Hematopoietic multipotent progenitor cell treated with erythropoietin and hydrocortisone succinate and interleukin-3 and kit ligand, for 17 days (in vitro differentiated cells): ENCODE results near the gene DNMBP.
"Not testable (repeated sequence)": the region's sequence is repeated elsewhere in the genome, so short reads cannot be mapped to it uniquely, and the experiment has no call there.

ENCODE experiments used
- DNase-seq: peaks from one replicate; pipeline ENCODE4 v3.0.0-alpha.2; 2015; ENCODE audit warnings: low spot score

Gene DNMBP

DNA sequence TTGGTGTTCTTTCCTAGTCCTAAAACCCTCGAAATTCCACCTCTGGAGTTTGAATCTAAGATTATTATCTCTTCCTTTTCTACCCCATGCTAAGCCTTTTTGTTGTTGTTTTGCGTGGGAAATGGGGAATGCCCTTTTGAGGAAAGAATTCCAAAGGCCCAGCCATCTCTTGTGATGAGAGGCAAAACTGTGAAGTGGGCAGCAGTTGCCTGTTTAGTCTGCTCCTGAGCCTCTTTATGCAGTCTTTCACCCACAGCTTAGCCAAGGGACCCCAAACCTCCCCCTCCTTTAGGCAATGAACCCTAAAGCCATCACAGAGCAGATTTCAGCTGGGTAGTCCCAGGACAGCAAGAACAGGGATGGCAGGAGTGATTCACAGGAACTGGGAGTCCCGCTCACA lies 95.5 kb downstream of the DNMBP start:
- DNase-seq: no peak

DNA sequence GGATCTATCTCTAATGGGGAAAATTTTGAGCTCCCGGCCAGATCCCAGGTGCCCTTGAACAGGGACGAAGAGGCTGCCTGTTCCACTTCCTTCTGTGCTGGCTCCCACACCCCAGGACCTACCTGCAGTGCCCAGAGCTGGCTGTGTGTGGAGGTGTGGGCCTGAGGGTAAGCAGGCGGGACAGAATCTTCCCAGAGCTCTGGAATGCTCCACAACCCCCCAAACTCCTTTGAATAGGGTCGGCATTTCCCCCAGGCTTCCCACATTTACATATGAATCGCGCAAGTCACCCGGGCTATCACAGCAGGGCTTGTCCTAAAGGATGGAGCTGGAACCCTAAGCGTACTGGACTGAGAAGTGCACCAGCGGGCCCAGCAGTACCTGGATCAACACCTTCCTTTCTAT lies 95.9 kb downstream of the DNMBP start:
- DNase-seq: no peak

DNA sequence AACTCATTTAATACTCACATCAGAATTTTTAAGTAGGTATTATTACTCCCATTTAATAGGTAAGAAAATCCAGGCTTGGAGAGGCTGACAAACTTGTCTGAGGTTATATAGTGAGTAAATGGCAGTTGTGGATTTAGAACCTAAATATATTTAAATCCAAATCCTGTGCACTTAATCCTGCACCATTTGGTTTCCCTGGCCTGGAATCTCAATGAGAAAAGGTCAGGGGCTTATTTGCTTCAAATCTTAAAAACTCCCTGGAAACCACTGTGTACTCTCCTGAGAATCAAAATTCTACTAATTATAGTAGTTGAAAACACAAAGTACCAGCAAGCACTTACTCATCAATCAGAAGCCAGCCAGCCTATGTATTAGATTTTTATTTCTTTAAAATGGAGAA lies 97.7 kb downstream of the DNMBP start:
- DNase-seq: no peak

DNA sequence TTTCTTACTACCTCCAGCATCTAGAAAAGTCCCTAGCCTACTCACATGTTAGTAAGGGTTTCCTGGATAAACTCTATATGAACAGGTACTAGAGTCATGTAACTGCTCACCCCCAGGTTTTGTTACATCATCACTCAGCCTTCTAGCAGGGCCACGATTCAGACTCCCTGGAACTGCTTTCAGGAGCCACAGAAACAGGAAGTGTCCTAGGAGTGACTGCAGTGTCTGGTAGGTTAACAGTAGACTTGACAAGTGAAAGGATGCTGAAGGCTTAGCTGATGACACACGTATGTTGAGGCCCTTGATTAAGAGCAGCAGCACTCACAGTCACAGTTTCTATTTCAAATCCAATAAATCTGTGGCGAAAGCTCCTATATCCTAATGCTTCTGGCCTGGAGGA lies 101.2 kb downstream of the DNMBP start:
- no peak for DNase-seq

DNA sequence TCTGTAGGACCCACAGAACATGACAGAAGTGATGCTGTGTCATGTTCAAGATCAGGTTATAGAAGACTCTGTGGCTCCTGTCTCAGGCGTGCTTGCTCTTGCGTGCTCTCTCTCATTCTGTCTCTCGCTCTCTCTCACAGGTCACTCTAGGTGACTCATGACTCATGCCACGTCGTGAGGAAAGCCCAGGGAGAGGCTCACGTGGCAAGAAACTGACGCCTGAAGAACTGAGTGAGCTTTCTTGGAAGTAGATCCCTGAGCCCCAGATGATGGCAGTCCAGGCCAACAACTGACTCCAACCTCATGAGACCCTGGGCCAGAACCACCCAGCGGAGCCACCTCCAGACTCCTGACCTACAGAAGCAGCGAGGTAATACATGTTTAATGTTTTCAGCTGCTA lies 103.3 kb downstream of the DNMBP start:
- DNase-seq: no peak

DNA sequence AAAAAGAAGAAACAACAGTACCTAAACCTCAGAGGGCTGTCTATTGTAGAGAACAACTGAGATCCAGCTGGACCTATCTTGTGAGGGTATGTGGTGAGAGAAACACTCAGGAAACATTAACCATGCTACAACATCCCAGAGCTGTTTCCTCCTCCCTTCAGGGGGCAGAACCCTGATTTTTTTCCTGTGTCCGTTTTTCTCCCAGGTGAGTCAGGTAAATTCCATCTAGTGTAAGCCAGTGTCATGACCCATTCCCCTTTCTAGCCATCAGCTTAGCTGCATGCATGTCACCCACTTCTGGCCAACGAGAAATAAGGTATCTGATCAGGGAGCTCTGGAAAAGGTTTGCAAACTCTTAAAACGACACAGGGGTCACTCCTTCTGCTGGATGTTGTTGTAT lies 103.8 kb downstream of the DNMBP start:
- DNase-seq: no peak

DNA sequence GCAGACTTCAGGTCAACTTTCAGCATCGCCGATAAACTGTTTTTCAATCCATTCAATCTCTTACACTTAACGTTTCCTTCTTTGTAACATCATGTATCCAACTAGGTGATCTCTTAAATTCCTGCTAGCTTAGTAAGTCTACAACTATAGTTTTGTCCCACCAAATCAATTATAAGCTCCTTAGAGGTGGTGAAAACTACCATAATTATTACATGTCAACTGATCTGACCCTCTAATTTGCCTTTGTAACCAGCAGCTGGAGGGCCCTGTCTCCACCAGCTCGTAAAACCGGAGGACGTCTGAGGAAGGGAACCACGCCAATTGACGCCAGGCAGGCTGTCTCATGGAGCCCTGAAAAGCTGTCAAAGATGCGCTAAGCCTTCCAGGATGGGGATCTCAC lies 113.9 kb downstream of the DNMBP start:
- DNase-seq: no peak

DNA sequence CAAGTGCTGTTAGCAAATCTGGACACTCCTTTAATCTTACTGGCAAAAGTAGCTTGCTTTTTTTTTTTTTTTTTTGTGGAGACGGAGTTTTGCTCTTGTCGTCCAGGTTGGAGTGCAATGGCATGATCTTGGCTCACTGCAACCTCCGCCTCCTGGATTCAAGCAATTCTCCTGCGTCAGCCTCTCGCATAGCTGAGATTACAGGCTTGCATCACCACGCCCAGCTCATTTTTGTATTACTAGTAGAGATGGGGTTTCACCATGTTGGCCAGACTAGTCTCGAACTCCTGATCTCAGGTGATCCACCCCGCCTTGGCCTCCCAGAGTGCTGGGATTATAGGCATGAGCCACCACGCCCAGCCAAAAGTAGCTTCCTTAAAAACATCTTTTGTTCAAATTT lies 114.7 kb downstream of the DNMBP start:
- DNase-seq: not testable (repeated sequence)

DNA sequence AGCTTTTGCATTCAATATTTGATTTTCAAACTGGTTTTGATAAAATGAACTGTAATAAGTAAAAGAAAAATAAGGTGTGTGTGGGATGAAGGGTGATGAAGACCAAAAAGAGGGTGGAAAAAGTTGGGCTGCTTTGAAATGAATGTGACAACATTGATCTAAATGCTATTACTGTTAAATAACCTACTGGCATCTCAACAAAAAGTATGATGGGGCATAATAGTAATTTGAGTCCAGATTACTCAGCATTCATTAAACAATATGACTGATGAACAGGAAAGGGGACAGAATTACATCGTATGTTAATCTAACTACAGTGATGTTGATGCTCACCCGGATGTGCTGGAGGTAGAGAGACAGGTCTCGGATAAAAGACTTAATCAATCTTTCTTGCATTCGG lies 115.1 kb downstream of the DNMBP start:
- no peak for DNase-seq

DNA sequence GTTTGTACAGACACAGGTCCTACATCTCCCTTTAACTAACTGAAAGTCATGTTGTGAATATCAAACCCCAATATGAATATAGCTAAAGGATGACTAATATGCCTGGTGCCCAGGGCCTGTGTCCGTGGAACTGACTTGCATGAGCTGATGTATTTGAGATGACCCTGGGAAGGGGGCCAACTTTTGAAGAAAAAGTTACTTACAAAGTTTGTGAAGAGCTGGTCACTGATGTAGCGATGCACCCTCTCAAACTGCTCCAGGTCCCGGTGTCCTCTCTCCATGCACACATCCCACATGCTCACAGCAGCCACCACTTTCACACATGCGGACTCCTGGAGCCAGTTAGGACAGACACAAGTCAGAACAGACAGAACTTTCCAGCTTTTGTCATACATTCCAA lies 121.1 kb downstream of the DNMBP start:
- no peak for DNase-seq

DNA sequence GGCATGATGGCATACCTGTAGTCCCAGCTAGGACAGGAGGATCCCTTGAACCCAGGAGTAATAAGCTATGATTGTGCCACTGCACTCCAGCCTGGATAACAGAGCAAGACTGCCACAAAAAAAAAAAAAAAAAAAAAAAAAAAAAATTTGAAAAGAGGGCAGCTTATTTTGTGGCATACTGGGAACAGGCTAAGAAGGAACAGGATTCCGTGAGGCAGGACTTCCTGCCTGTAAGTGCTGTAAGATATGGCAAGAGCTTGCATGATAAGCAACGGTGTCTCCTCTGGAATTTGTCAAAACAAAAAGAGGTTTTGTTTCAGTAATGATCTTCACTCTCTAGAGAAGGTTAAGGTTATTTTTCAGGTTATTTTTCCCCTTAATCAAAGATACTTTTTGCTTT lies 126.2 kb downstream of the DNMBP start:
- no peak for DNase-seq

DNA sequence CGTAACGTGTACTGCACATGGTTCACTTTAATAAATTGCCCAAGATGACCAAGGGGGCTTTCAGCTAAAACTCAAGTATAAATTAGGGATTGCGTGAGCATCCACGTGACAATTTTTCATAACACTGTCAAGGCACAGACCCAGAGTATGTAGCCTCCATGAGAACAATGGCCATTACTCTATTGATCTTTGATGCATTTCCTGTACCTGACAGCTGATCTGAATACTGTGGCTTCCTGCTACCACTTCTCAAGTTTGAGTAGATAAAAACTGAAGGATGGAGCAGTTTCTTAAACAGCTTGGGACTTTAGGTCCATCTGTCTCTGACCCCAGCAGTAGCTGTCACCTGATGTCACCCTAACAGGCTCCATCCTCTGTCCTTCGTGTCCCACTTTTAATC lies 128.4 kb downstream of the DNMBP start:
- no peak for DNase-seq

DNA sequence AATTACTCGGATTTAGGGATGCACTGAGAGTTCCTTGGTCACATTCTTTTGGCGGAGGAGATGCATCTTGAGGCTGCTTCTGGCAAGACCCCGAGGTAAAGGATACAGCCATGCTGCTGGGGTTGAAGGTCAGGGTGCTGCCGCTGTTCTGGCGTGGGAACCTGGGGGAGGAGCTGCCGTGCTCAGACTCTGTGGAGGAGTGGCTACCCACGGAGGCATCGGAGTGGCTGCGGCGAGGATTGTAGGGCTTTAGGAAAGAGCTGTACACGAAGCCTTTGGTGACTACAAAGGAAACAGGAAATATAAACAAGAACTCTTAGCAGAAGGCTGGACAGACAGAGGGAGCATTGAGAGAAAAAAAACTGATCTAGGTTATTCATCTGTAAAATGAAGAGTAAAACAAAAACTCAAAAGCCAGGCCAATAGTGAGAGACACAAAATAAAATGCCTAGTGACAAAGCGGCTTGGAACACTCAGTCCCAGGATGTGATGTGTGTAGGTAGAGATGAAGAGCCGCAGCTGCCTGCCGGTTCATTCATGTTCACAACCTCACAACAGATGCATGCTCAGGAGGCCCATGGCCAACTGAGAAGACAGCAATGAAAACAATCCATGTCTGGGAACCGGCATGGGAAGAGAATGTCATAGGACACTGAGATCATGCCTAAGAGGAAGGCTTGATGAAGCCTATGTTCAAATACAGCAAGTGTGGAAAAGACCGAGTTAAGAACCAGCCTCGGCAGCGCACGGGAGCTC lies 129.5 kb downstream of the DNMBP start:
- no peak for DNase-seq

DNA sequence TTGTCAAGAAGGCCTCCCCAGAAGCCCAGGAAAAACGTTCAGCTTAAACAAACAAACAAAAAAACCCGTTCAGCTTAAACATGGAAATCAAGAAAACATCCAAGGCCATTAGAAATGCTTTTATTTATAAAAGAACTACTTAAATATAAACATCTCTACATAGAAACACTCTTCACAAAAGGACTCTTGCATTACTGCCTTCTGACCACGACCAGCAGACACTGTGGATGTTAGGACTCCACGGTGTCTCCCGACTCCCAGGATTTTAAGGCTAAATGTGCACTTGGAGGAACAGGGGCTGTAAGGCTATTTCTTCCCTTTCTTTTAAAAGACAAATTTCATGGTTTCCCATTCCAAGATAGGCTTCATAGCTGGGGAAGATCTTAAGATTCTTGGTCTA lies 134.3 kb downstream of the DNMBP start:
- DNase-seq: no peak

DNA sequence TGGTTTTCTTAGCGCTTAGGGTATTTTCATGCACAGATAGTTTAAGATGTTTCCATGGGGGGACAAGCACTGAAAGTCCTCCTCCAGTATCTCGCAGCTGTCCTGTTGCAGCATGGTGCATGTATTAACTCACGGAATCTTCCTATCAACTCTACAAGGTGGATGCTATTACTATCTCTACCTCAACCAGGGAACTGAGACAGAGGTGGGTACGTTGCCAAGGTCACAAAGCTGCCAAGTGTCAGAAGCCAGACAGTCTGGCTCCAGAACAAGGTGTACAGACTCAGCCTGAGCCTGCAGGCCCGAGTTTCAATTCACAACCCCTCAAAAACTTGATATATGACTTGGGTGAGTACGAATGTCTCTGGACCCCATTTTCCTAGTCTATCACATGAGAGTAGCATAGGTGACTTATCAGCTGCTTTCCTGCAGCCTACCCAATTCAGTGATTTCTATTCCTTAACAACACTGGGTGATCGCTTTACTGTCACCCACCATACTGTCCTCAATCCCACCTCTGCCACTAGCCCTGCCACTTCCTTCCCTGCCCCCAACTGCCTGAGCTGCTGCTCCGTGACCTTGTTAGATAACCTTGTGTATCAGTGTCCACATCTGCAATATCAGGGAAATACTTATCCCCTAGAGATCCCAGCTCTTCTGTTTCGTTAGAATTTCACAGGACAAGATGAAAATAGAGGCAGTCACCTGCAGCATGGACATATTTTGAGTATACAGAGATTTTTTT lies 135.2 kb downstream of the DNMBP start:
- DNase-seq: no peak

DNA sequence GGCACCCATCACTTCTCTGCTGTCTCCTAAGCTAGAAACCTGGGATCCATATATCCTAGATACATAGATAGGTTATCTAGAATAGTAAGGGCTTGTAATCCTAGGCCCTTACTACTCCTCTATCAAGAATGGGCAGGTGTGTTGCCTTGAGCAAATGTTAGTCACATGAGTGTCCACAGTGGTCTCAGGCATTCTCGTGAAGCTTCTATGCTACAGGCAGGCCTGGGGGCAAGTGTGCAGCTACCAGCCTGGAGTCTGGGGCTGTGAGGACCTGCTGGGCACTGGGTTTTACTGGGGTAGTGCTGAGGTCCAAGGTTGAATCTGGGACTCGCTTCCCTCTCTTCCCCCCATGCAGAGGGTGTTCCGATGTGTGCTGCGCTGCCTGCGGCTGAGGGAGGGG lies 135.9 kb downstream of the DNMBP start:
- no peak for DNase-seq

DNA sequence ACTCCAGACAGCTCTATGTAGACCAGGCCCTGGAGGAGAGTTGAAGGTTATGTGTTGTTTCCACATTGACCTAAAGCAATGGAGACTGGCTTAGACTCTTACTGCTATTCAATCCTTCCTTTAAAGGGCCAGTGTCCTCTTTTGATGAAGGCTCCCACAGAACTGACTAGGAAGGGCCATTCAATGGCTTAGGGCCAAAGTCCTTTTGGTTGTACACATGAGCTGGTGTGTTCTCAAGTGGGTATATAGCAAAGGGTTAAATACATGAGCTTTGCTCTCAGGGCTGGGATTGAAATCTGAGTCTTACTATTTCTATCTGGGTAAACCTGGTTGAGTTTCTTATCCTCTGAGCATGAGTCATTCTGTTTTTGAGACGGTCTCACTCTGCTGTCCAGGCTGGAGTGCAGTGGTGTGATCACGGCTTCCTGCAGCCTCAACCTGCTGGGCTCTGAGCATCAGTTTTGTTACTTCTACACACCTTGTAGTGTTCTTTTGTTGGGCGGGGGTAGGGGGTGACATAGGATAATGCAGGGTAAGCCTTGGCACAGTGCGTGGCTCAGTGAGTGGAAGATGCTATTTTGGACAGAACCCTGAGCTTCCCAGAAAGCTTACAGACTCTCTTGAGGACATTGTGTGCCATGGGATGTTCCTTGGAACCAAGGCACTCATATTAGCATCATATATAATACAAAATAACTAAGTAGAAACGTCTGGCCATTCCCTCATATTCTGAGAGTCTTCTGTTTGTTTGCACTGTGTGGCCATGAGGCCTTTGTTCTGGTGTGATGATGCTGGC lies 137.2 kb downstream of the DNMBP start:
- no peak for DNase-seq

DNA sequence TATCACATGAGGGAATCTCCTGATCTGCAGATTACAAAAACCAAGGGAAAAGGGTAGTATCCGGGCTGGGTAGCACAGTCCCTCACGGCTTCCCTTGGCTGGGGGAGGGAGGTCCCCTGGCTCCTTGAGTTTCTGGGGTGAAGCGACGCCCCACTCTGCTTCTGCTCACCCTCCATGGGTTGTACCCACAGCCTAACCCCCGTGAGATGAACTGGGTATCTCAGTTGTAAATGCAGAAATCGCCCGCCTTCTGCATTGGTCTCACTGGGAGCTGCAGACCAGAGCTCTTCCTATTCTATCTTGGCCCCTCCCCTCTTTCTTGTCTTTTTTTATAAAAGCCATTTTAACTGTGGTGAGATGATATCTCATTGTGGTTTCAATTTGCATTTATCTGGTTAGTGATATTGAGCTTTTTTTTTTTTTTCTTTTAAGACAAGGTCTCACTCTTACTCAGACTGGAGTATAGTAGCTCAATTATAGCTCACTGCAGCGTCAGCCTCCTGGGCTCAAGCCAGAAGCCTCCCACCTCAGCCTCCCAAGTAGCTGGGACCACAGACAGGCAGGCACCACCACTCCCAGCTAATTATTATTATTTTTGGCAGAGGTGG lies 139.5 kb downstream of the DNMBP start:
- no peak for DNase-seq

DNA sequence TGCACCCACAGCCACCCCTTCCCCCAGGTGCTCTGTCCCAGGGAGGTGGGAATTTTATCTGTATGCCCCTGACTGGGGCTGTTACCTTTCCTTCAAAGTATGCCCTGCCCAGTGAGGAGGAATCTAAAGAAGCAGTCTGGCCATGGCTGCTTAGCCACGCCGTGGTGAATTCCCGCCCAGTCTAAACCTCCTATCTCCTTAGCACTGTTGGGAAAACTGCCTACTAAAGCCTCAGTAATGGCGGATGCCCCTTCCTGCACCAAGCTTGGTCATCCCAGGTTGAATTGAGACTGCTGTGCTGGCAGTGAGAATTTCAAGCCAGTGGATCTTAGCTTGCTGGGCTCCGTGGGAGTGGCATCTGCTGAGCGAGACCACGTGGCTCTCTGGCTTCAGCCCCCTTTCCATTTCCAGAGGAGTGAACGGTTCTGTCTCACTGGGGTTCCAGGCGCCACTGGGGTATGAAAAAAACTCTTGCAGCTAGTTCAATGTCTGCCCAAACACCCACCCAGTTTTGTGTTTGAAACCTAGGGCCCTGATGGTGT lies 140.1 kb downstream of the DNMBP start:
- no peak for DNase-seq

DNA sequence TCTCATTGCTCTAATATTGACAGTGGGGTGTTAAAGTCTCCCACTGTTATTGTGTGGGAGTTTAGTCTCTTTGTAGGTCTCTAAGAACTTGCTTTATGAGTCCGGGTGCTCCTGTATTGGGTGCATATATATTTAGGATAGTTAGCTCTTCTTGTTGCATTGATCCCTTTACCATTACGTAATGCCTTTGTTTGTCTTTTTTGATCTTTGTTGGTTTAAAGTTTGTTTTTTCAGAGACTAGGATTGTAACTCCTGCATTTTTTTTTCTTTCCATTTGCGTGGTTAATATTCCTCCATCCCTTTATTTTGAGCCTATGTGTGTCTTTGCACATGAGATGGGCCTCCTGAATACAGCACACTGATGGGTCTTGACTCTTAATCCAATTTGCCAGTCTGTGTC lies 142.5 kb downstream of the DNMBP start:
- not testable (repeated sequence) for DNase-seq

DNA sequence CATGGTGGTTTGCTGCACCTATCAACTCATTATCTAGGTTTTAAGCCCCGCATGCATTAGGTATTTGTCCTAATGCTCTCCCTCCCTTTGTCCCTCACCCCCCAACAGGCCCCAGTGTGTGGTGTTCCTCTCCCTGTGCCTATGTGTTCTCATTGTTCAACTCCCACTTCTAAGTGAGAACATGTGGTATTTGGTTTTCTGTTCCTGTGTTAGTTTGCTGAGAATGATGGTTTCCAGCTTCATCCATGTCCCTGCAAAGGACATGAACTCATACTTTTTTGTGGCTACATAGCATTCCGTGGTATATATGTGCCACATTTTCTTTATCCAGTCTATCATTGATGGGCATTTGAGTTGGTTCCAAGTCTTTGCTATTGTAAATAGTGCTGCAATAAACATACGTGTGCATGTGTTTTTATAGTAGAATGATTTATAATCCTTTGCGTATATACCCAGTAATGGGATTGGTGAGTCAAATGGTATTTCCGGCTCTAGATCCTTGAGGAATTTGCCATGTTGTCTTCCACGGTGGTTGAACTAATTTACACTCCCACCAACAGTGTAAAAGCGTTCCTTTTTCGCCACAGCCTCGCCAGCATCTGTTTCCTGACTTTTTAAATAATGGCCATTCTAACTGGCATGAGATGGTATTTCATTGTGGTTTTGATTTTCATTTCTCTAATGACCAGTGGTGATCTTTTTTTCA lies 146.1 kb downstream of the DNMBP start:
- not testable (repeated sequence) for DNase-seq

DNA sequence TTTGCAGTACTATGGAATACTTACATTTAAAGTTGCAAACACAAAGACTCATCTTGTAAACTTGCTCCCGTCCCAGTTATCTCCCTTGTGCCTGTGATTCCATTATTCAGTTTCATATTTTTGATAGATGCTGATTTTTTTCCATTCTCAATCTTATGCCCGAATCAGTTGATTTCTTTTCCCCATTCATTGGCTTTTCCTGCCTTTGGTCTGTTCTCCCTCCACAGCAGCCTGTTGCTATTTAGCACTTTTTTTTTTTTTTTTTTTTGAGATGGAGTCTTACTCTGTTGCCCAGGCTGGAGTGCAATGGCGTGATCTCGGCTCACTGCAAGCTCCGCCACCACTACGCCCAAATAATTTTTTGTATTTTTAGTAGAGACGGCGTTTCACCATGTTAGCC lies 149.3 kb downstream of the DNMBP start:
- no peak for DNase-seq
